C4-2B (cell line): ENCODE measurements around the gene C11orf21.

Experiments
- ZFX ChIP-seq: fragments of 450-650 bp; IDR thresholded peaks from 2 replicates; pipeline ENCODE4 v1.6.1; 2017
- TF ChIP-seq, protein P1 (sequence below): fragments of 450-650 bp; conservative IDR thresholded peaks from 2 replicates; pipeline ENCODE4 v1.5.1; 2017; ENCODE audit warnings: mild to moderate bottlenecking

DNA sequence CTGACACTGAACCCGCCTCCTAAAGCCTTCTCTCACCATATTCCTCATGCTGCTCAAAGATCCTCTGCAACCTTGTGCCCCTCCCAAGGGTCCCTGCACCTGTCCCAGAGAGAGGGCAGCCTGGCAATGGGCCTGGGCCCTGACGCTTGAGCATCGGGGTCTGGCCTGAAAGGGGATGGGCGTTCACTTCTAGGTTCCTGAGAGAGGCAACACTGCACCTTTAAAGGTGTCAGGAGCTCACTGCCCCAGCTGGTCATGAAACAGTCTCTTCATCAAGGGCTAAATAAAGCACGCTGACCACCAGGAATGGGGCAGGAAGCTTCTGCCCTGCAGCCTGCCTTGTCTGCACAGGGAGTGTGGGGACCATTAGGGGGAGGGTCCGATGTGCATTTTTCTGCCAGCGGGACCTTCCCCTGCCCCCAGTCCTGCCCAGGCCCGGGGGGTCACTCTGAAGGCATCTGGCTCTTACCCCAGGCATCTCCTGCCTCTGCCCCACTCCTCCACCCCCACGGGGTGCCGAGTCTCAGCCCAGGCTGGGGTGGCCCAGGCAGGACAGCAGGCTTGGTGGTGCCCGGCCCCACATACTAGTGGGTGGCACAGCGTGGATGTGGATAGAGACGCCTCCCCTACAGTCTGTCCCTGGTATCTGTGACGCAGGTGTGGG, 3.5 kb downstream of the C11orf21 start:
- TF ChIP-seq, protein P1, sequence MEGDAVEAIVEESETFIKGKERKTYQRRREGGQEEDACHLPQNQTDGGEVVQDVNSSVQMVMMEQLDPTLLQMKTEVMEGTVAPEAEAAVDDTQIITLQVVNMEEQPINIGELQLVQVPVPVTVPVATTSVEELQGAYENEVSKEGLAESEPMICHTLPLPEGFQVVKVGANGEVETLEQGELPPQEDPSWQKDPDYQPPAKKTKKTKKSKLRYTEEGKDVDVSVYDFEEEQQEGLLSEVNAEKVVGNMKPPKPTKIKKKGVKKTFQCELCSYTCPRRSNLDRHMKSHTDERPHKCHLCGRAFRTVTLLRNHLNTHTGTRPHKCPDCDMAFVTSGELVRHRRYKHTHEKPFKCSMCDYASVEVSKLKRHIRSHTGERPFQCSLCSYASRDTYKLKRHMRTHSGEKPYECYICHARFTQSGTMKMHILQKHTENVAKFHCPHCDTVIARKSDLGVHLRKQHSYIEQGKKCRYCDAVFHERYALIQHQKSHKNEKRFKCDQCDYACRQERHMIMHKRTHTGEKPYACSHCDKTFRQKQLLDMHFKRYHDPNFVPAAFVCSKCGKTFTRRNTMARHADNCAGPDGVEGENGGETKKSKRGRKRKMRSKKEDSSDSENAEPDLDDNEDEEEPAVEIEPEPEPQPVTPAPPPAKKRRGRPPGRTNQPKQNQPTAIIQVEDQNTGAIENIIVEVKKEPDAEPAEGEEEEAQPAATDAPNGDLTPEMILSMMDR, result no peak
- TF ChIP-seq ZFX, result no peak
